Activated T-cell treated with anti-CD3 and anti-CD28 coated beads for 1 hour (primary cell): ENCODE measurements around the gene INPP5F.
"Not testable (repeated sequence)": the region's sequence is repeated elsewhere in the genome, so short reads cannot be mapped to it uniquely, and the experiment has no call there.

Experiments used
- DNase-seq: peaks from one replicate; pipeline ENCODE4 v3.0.0-alpha.2; 2020; ENCODE audit warnings: low read depth

Gene INPP5F

DNA sequence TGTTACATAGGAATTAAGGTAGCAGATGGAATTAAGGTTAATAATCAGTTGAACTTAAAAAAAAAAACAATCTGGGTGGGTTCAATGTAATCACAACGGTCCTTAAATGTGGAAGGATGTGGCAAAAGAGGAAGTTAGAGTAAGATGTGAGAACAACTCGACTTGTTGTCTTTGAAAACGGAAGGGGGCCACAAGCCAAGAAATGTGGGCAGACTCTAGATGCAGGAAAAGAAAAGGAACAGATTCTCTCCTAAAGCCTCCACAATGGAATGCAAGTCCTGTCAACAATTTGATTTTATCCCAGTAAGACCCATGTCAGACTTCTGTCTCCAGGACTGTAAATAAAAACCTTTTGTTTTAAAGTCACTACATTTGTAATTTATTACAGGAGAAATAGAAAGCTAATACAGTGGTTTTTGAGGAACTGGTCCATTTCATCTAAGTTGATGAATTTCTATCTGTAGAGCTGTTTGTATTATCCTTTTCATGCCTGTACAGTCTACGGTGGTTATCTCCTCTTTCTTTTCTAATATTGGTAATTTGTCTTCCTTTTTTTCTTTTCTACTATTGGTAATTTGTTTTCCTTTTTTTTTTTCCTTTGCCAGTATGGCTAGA lies 138.2 kb downstream of the INPP5F start:
- no peak for DNase-seq

- DNase-seq = no peak
These were observed 139.9 kb downstream of the INPP5F start for GRCh38 chr10:119865699-119866240.

GRCh38 chr10:119867317-119867716 lies 141.5 kb downstream of the INPP5F start:
- no peak for DNase-seq

DNA sequence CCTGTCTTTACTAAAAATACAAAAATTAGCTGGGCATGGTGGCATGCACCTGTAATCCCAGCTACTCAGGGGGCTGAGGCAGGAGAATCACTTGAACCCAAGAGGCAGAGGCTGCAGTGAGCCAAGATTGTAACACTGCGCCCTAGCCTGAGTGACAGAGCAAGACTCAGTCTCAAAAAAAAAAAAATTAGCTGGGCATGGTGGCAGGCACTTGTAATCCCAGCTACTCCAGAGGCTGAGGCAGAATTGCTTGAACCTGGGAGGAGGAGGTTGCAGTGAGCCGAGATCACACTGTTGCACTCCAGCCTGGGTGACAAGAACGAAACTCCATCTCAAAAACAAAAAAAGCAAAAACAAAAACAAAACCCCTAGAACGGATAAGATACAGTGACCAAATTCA lies 143.5 kb downstream of the INPP5F start:
- DNase-seq = not testable (repeated sequence)

DNA sequence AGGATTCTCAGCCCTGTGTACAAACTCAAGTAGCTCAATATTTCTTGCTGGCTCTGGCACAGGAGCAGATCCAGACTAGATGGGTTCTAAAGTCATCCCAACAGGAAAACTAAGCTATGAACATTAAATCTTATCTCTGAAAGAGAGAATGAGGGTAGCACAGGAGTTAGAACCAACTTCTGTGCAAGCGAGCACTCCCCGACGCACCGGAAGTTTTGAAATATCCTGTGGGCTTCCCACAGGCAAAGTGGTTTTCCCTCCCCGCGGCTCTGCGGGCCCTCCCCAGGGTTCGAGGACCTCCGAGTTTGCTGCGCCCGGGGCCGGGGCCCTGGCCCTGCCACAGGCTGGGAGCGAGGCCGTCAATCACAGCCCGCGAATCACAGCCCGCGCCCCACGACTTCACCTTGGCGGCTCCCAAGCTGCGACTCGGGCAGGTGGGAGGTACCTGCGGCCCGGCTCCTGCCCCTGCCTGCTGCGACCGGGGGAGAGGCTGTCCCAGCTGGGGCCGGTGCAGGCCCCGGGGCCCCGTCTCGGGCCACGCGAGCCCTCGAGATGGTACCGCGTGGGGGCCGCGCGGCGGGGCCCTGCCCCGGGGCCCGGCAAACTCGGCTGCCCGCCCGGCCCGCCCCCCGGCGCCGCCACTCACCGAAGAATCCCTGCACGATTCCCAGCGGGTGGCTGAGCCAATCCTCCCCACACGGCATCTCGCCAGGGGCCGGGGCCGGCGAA lies 146.2 kb downstream of the INPP5F start:
- peak; percentile 25 for DNase-seq

DNA sequence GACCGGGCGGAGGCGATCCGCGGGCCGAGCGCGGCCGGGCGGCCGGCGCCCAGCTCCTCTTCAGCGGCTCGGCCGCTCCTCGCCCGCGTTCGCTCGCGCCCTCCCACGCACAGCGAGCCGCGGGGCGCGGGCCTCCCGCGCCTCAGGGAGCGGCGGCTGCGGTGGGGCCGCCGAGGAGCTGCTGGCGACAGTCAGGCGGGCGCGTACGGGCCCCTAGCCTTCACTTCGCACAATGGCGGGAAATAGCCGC lies 146.7 kb downstream of the INPP5F start, which contains the start of gene MCMBP:
MCMBP (minus strand) TSS at position 234 of the 250 bp plus-strand sequence. CDS start 259 bp downstream, outside the sequence.
- no peak for DNase-seq

DNA sequence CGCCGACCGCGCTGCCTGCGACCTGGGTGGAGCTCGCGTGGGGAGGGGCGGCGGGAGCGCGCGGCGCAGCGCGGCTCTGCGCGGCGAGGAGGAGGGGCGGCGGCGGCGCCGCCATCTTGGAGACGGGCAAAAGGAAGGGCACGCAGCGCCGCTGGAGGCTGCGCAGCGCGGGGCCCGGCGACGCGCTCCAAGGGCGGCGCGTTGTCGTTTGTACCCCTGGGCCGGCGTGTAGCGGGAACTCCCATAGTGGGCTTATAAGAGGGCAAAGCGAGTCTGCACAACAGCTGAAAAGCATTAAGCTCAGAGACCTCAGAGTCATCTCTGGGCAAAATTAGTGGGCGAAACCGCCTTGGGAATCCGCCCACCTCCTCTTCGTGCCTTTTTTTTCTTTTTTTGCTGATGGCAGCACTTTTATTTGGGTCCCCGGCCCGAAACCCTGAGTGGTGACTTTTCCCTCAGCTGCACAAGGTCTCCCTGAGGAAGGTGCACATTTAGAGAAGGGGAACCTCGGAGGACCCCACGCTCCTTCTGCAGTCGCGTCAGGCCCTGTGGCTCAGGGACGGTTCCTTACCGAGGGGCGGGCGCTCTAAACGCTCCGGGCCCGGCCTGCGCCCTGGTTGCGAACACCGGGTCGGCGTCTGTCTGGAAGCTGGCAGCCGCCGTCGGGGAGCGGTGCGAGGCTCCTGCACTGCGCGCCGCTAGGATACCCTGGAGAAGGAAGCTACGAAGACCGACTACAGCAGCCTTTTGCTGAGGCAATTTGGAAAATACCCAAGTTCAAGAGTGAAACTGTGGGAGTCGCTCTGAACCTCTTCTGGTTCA lies 147.2 kb downstream of the INPP5F start:
- peak; percentile 80 for DNase-seq

- no peak for DNase-seq
These were observed 152.7 kb downstream of the INPP5F start for GRCh38 chr10:119878524-119878923.
